ENCODE data around the gene EEF2K.
"Not testable (repeated sequence)": the region's sequence is repeated elsewhere in the genome, so short reads cannot be mapped to it uniquely, and the experiment has no call there.

EEF2K gene

GRCh38 chr16:22165508-22166285 is 40.4 kb upstream of the EEF2K start:
- TF ChIP-seq CTCF (conservative IDR thresholded peaks at IDR 0.05; ENCODE audit: low read length) = no peak
- no peak overlapping the region for H3K4me3 ChIP-seq (ENCODE audit: low read length)
- DNase-seq (ENCODE audit: low read depth) = no peak

DNA sequence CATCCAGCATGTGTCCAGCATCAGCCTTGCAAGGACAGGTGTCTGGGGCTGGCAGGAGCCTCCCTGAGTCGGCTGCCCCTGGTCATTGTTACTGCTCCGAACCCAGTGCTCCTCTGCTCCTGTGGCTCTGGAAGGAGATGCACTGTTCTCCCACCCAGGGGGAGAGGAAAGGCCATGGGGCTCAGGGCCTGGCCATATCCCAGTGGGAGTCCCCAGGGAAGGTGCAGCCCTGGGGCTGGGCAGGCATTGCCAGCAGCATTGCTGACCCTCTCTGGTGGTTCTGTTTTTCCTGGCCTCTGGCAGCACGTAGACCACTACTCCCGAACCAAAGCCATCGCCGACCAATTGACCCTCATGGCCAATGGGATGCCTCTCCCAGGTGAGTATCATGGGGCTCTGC is 34.1 kb upstream of the EEF2K start:
- no peak for TF ChIP-seq CTCF (conservative IDR thresholded peaks at IDR 0.05; ENCODE audit: low read length)
- no peak overlapping the region for H3K4me3 ChIP-seq (ENCODE audit: low read length)
- no peak for DNase-seq (ENCODE audit: low read depth)

GRCh38 chr16:22172642-22173041 is 33.4 kb upstream of the EEF2K start:
- not testable (repeated sequence) for H3K4me3 ChIP-seq (ENCODE audit: low read length); DNase-seq (ENCODE audit: low read depth)

- no peak for DNase-seq (ENCODE audit: low read depth)
- no peak overlapping the region for H3K4me3 ChIP-seq (ENCODE audit: low read length)
- TF ChIP-seq CTCF (conservative IDR thresholded peaks at IDR 0.05; ENCODE audit: low read length) = no peak
These were observed 31.4 kb upstream of the EEF2K start for GRCh38 chr16:22174642-22175041.

GRCh38 chr16:22177968-22178930 is 27.8 kb upstream of the EEF2K start:
- H3K4me3 ChIP-seq (ENCODE audit: low read length) = no peak overlapping the region
- DNase-seq (ENCODE audit: low read depth) = no peak
- TF ChIP-seq CTCF (conservative IDR thresholded peaks at IDR 0.05; ENCODE audit: low read length) = no peak

DNA sequence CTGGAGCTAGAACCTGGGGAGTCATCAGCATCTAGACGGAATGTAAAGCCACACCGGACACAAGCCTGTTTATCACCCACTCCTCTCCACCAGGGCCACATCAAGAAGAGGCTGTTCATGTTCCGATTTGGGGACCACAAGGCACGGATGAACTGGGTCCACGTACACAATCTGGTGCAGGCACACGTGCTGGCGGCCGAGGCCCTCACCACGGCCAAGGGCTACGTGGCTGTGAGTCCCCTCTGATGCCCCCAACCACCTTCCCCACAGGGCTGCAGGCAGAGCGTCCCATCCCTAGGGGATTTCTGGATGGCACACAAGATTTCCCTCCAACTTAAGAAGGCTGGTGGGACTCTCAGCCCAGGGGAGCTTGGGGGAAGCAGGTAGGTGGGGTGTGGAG is 24.7 kb upstream of the EEF2K start:
- H3K4me3 ChIP-seq (ENCODE audit: low read length) = no peak overlapping the region
- no peak for DNase-seq (ENCODE audit: low read depth)
- TF ChIP-seq CTCF (conservative IDR thresholded peaks at IDR 0.05; ENCODE audit: low read length) = no peak

GRCh38 chr16:22181843-22182242 is 24.2 kb upstream of the EEF2K start:
- DNase-seq (ENCODE audit: low read depth) = no peak
- TF ChIP-seq CTCF (conservative IDR thresholded peaks at IDR 0.05; ENCODE audit: low read length) = no peak
- H3K4me3 ChIP-seq (ENCODE audit: low read length) = no peak overlapping the region

Measured in AG10803 (cell line).